NCI-H187 (cell line): ENCODE data around the gene NPAS3.

ENCODE experiments used
- DNase-seq, 2 experiments: peaks; one replicate each; lab custom pipeline; 2025; lab: John Stamatoyannopoulos, UW

Gene NPAS3

DNA sequence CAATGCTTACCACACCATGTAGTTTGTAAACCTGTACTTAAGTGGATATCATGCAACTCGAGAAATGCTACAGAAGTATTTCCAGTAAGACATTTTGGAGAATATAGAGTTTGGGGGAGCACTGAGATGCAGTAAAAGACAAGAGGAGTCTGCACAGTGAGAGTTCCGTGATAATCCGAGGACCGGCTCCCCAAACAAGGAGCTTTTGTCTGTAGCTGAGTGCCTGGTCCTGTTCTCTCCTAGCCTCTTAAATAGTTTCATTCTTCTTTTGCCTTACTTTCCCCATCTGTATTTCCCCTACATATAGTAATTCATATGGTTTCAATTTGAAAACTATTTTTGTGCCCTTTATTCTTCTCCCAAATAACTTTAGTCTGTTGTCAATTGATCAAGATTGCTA, 648.1 kb downstream of the NPAS3 start:
- DNase-seq, result no peak

DNA sequence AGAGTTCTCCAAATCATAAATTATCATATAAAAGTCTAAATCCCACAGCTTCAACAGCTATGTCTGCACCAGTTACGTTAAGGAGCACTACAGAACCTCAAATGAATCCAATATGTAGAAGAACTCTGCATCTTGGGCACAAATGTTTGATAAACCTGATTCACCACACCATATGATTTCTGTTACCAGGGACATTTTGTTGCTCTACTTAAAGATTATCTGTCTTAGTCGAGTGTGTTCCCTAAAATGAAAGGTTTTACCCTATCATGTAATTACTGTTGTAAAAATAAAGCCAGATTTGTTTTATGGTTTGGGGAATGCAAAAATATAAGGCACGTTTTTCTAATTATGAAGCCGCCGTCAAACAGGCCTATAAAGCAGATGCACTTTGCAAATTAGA, 649.1 kb downstream of the NPAS3 start:
- no peak for DNase-seq

DNA sequence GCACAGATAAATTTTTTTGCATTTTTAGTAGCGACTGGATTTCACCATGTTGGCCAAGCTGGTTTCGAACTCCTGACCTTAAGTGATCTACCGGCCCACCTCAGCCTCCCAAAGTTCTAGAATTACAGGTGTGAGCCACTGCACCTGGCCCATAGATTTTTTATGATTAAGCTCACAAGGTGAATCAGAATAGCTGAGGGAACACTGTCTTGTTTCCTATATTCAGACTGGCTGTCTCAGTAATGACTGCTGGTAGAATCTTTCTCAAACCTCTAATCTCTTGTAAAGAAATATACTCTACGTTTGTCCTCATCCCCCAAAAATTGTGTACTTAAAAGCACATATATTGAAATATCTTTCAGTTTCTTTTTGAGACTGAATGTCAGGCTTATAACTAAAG, 650.1 kb downstream of the NPAS3 start:
- DNase-seq, result no peak

DNA sequence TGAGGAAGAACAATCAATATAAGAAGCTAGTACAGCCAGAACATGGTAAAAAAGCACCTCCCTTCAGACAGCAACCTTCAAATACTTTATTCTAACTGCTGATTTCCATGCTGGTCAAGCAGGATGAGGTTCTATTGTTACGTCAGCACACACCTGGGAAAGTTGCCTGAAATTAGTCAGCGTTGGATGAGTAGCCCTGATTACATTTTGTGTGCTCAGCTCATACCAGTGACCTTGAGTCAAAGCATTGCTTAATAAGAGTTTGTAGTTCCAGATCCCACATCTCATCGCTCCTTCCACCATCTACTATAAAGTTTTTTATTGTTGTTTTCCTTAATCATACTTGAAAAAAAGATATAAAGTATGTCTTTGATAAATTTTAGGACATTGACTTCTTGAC, 650.7 kb downstream of the NPAS3 start:
- no peak for DNase-seq

DNA sequence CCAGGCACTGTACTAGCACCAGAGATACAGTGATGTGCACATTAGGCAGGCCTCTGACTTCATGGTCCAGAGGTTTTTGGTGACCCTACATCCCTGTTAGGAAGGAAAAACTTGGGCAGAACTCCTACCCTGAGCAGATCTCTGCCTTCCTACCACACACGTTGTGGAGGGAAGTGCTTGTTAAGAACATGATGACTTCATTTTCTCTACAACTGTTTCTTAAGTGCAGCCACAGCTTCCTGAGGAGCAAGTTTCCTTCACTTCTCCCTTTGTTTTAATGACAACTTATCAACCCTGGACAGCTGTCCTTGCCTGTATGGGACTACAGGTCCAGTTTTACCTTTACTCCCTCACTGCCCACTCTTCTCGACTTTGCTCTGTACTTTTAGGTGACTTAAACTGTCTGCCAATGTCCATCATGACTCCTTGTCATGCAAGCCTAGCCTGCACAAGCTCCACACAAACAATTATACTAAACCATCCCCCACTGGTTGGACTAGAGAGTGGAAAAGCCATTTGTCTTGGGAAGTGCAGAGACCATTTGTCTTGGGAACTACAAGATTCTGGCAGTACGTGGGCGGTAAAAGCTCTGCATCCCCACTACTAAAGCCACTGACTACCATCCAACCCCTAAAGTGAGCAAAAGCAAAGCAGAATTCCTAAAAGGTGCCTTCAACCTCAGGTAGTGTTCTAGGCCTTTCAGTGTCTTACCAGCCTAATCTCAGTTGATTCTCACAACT, 652.4 kb downstream of the NPAS3 start:
- no peak for DNase-seq

DNA sequence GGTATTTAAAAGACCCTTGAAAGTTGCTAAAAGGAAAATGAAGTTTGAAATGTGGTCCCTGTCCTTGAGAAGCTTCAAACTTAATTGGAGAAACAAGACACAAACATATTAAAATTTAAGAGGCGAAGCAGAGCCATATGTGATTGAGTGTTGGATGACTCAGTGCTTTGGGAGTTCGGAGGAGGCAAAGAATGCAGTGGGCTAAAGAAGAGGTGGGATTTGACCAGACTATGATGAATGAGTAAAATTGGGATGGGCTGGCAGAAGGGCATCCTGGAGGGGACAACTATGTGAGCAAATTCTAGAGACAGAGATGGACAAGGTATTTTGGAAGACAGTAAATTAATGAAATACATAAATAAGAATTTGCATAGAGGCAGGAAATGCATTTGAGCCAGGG, 653.6 kb downstream of the NPAS3 start:
- no peak for DNase-seq

DNA sequence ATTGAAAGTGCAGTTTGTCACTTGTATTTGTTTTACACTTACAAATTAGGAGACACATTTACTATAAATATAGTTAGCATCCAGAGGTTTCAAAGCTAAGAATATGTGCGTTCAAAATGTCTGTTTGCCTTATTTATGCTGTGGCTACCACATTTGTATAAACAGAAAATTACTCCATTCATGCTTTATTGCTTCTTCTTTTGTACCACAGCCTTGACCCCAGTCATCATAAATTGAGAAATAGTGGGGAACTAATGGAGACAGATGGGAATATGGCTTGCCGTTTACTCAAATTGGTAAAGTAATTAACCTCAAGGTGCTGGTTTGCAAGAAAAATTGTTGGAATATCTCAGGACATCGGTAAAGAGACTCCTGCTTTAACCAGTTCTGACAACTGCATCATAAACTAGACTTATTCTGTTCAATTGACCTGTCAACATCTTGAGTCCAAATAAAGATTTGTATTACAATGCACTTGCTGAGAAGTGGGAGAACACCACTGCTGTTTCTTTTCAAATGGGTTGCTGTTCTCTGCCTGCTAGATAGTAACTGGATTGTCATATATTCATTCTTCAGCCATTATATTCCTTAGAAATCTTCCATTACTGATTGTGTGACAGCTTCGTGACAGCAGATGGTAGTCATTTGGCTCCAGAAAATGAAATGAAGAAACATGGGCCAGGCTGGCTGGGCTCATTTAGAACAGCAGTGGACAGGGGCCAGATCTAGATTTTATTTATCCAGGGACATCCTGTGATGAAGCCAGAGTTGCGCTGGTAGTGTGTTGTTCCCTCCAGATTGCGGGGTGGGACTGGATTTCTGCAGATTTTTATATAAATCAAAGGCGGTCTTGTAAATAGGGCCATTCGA, 657.8 kb downstream of the NPAS3 start:
- no peak for DNase-seq

DNA sequence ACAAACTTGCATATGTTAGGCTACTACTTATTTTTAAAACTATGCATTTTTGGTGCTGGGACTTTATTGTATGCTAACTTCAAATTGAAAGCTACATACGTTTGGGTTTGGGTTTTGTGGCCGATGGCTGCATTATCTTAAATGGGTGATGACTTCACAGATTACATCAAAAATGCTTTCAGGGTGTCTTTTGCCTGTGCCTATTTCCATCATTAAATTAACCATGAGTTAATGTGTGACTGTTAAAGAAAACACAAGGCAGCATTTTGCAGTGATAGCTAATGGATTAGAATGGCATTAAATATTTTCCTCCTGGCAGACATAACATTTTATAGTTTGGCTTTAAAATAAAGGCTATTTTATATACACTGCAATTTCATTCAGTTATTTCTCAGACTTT, 659.9 kb downstream of the NPAS3 start:
- DNase-seq, result no peak

DNA sequence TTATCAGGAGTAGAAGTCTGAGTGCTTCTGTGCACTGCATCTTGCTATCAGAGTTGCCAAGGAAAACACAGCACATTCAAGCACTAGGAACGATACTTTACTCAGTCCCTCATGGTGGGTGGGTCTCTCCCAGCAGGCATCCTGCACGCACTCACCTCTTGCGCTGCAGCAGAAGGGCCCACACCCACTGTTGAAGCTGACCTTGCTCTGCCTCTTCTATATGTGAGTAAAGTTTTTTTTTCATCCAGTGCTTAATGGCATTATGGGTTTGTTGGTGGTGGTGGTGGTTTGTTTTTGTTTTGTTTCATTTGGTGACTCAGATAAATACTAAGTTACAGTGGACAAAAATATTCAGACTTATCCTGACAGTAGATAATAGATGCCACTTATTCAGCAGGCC, 663.7 kb downstream of the NPAS3 start:
- DNase-seq, result no peak

DNA sequence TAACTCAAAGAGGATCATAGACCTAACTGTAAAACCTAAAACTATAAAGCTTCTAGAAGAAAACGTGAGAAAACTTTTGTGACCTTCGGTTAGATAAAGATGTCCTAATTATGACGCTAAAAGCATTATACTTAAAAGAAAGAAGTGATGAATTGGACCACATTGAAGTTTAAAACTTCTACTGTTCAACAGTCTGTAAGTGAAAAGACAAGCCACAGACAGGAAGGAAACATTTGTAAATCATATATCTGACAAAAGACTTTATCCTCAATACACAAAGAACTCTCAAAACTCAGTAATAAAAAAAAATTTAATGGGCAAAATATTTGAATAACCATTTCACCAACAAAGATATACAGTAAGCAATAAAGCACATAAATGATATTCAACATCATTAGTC, 667.9 kb downstream of the NPAS3 start:
- DNase-seq, result no peak

DNA sequence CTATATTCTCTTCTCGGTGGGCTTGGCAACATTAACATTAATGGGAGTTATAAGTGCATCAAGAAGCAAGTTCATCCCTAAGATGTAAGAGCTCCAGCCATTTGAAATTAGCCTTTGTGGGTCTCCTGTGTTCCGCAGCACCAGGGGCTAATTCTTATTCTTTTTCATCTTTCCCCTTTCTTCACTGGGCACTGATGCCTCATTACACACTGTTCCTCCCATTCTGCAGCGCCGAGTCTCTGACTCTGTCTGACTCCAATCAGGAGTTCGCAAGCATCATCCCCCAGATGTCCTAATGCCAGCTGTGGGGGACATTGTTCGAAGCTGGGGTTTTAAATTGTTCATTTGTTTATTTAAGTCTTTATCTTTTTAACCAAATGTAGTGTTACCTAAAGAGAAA, 670.9 kb downstream of the NPAS3 start:
- no peak for DNase-seq

DNA sequence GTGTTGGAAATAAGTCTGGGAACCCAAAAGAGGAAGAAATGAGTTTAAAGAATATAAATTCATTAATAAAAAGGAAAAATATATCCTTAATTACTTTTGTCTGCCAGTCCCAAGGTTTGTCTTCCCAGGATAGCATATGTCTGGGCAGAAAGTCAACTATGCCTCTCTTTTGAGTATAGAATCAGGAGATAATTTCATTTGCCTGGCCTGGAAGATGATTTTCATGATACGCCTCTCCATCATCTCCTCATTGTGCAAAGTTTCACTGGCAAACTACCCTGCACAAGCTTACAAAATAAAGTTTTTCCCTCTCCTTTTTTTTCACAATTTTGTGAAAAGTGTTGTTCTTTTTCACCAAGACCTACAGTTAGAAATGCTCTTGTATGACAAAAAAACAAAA, 671.4 kb downstream of the NPAS3 start:
- DNase-seq, result no peak

DNA sequence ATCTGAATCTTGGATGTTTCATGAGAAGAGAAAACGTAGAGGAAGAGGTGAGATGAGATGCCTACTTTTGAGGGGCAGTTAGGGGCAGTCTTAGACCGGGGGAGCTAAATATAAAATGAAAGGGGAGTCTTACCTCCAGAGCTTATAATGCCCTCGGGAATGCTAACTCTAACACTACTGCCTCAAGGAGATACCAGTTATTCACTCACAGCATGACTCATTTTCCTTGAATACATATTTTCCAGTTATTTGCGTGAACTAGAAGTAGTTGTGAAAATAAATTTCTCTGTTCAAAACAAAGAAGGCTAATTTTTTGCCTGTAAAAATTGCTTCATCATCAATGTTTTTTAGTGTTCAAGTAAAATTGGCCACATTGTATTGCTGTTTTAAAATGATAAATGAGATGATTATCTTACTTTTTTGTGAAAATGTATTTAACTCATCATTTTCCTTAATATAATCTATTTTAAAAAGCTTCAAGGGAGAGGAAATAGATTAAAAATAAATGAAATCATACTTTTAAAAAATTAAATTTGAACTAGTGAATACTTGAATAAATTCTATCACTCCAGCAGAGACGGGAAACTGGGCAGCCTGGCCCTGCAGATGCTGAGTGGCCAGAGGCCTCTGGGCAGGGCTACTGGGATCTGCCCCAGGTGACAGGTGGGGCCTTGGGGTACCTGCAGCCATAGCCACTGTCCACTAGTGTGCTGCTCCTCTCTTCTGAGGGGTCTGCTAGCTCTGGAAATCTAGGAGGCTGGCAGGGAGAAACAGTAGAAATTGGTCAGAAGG, 672.9 kb downstream of the NPAS3 start:
- no peak for DNase-seq

DNA sequence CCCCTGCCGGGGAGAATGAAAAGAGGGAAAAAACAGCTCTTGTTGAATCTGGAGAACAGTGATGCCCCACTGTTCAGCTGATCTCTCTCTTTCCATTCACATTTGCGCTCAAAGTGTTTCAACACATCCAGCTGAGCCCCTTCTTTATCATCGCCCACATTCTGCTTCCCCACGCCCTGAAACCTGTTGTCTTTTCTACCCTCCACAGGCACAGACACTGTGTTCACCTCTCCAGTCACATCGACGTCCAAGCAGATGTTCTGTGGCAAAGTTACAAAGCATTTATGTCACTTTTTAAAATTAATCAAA, 673.5 kb downstream of the NPAS3 start:
- no peak for DNase-seq

DNA sequence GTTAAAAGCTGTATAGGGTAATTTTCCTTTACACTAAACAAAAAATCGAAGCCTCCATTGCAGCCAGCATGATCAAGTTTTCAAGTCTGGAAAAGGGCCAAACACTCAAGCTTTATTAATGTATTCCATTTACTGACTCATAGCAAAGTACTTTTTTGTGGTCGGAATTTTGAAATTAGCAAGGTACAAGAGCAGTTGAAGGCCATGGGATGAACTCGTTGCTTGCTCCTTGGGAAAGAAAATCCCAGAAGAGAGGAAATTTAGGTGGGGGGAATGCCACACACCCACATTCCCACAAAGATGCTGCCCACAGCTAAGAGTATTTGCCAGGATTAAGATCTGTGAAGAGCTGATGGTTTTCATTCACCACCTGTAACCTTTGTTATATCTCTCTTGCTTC, 678.5 kb downstream of the NPAS3 start:
- no peak for DNase-seq

DNA sequence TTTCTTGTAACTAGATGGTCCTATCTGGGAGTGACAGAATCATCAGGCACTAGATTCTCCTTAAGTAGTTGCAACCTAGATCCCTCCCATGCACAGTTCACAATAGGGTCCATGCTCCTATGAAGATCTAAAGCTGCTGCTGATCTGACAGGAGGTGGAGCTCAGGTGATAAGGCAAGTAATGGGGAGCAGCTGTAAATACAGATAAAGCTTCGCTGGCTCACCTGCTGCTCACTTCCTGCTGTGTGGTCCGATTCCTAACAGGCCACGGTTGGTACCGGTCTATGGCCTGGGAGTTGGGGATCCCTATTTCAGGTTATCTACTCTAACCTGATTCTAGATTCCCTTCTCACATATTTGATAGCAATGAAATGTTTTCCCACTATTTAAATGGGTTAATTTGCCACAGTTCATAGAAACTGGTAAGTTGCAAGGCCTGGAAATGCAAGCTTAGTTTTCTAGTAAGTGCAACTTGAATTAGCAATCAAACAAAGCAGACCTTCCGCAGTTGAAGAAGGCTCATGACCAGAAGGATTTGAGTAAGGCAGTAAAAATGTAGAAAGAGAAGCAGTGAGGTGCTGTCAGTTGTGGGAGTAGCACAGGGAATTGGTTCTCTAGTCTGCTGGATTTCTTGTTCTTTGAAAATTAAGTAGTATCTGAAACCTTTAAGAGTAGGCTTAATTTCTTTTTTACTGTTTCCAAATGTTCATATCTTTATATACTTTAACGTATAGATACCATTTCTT, 679.9 kb downstream of the NPAS3 start:
- no peak for DNase-seq

DNA sequence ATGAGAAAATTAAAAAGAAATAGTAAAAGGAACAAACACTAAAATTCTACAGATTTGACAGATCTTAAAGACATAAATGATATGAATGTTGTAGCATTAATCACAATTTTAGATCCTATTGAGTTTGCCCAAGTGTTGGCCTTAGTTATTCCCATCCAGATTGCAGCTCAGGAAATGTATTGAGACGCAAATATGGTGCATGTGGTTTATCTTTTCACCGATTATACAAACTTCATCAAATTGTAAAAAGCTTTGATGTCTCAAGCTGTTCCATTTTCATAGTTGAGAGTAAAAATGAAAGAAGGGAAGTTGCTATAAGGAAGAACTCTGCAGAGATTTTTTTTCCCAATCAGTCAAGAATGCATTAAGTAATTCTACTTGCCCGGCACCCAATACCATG, 683.8 kb downstream of the NPAS3 start:
- DNase-seq, result no peak

DNA sequence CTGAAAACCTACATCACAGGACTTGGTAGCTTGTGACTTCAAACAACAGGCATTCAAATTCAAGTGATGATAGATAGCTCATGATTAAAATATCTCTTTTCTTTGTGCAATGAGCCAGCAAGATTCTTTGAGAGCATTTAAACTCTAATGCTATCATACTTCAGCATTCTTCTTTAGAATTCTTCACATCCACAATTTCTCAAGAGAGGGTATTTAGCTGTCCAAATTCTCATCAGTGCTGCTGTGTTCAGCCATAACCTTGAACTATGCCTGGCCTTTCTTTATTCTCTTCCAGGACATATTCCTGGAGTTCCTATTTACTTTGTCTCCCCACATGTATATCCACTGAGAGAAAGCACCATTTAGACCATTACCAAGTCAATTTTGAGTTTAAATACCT, 691.1 kb downstream of the NPAS3 start:
- DNase-seq, result no peak

DNA sequence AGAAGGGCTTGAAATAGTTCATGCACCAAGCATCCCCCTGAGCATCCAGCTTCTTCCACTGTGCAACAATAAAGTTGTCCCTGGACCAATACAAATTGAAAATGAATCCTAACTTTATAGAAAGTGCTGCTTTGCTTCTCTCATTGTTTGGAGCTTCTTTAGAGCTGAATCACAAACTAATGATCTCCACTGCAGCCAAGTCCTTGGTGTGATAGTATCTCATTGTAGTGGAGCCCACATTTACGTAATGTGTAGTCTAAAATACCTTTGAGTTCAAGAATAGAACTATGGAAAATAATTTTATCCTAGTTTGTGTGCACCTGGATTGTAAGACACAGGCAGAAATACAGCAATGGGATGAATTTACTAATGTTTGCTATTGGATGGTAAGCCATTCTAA, 692.3 kb downstream of the NPAS3 start:
- DNase-seq, result no peak

DNA sequence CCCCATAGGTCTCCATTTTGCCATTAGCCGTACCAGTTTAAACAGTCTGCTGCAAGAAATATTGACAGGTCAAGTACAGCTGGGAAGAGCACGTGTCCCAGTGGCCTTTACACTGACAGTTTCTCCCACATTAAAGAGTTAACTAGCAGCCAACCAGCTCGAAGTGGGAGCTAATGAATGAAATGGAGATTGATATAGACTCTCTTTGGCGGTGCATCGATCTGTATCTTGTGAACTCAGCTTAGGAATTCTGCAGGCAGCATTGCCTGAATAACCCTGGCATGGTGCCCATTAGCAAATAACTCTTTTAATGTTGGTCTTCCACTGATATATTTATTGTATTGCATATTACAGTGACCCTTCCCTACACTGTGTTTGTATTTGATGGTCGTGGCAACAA, 692.8 kb downstream of the NPAS3 start:
- DNase-seq, result no peak

DNA sequence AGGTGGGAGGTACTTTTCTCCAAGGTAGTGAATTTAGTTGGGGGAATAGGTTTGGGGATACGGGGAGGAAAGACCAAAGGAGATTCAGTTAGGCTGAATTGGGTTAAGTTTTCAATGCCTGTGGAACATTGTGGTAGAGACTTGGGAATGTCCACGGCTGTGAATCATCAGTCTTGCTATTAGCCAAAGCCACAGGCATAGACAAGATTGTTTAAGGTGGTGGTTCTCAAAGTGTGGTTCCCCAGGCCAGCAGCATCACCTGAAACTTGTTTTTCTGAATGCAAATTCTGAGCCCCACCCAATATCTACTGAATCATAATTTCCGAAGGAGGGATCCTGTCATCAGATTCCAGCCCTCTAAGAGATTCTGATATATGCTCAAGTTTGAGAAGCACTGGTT, 696.0 kb downstream of the NPAS3 start:
- DNase-seq, result no peak

DNA sequence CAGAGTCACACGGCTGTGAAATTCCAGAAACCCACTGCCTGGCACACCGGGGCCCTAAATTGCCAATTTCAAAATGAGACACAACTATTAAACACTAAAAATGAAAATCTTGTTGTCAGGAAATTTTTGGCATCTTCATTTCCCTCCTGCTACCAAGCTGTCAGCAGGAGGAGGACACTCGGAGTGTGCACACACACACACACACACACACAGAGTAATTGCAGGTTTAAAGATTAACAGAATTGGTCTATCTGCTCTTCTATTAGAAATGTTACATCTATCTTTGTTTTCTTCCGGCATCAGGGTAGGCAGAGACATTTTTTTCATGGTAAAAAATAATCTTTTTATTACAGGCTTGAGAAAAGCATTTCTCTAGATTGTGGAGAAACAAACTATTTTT, 698.0 kb downstream of the NPAS3 start:
- no peak for DNase-seq
